ENCODE measurements around the gene TUB.

GRCh38 chr11:8059030-8059429 is 22.0 kb upstream of the TUB start:
- TF ChIP-seq EZH2 (IDR thresholded peaks at IDR 0.05; ENCODE audit: low read length, unreplicated experiment) (no peak), CTCF (conservative IDR thresholded peaks at IDR 0.05; ENCODE audit: low read depth, low read length) (no peak), EZH2phosphoT487 (IDR thresholded peaks at IDR 0.05; ENCODE audit: borderline replicate concordance, low read length) (no peak)
